ENCODE results near the gene PLXNA3. TPM values are rescaled to one million over a fixed set of nuclear protein-coding genes. Genes with fewer than 3 reads are reported as not detected.
A peak's percentile ranks its signal among the peaks of the same experiment; 100 is the strongest.

Gene PLXNA3
- total RNA-seq, 4 donors from 2014 or later, result 12.0 to 52.0 (median 29.6) TPM

GRCh38 chrX:154428176-154429171, 29.6 kb upstream of the PLXNA3 start, which contains the start of gene ATP6AP1:
ATP6AP1 (plus strand) TSS chrX:154428677; CDS start chrX:154428693, 16 bp downstream.
- Histone ChIP-seq H3K27me3 (no peaks in the 10 kb centered on the region), H3K9me3 (no peaks in the 10 kb centered on the region), H3K36me3 (peaks cover 15% of the 10 kb centered on the region), H3K4me1 (peaks cover 20% of the 10 kb centered on the region), H3K4me3 (peak within 1 kb of the TSS; percentile 69), H3K27ac (peak within 1 kb of the TSS; percentile 83)
- TF ChIP-seq CTCF (IDR thresholded peaks at IDR 0.05) (no peak), EP300 (IDR thresholded peaks at IDR 0.05) (no peak), POLR2AphosphoS5 (IDR thresholded peaks at IDR 0.05) (peak in 1 of 3 donors; percentile 73), POLR2A (IDR thresholded peaks at IDR 0.05) (no peak)
- peak; percentile 94 to 95 for DNase-seq (ENCODE audit: low spot score in 2 of 2)
- 62% methylated on average over 42 of the region's 87 CpGs for WGBS

- DNase-seq (ENCODE audit: low spot score in 2 of 2), result no peak
- no peak for TF ChIP-seq EP300 (IDR thresholded peaks at IDR 0.05)
- TF ChIP-seq CTCF (IDR thresholded peaks at IDR 0.05), result no peak
- no peak for TF ChIP-seq POLR2AphosphoS5 (IDR thresholded peaks at IDR 0.05)
- TF ChIP-seq POLR2A (IDR thresholded peaks at IDR 0.05), result no peak
- no peaks in the 10 kb centered on the region for H3K9me3 ChIP-seq
- H3K27ac ChIP-seq, result no peak overlapping the region
- no peaks in the 10 kb centered on the region for H3K27me3 ChIP-seq
- H3K4me1 ChIP-seq, result peaks cover 20% of the 10 kb centered on the region
- WGBS, result 88% methylated on average over 2 of the region's 2 CpGs
- peak overlapping the region; percentile 69 for H3K4me3 ChIP-seq
- H3K36me3 ChIP-seq, result peaks cover 26% of the 10 kb centered on the region
These were observed 28.4 kb upstream of the PLXNA3 start for GRCh38 chrX:154429711-154430110.

- DNase-seq (ENCODE audit: low spot score in 2 of 2), result no peak
- no peak overlapping the region for H3K4me3 ChIP-seq
- 77% methylated on average over 6 of the region's 6 CpGs for WGBS
These were observed 27.6 kb upstream of the PLXNA3 start for GRCh38 chrX:154430479-154430878.

GRCh38 chrX:154430916-154431315, 27.2 kb upstream of the PLXNA3 start:
- H3K36me3 ChIP-seq, result peaks cover 35% of the 10 kb centered on the region
- H3K4me3 ChIP-seq, result no peak overlapping the region
- no peak for TF ChIP-seq POLR2A (IDR thresholded peaks at IDR 0.05)
- no peak for TF ChIP-seq POLR2AphosphoS5 (IDR thresholded peaks at IDR 0.05)
- no peak for TF ChIP-seq CTCF (IDR thresholded peaks at IDR 0.05)
- no peak for TF ChIP-seq EP300 (IDR thresholded peaks at IDR 0.05)
- H3K27ac ChIP-seq, result no peak overlapping the region
- no peaks in the 10 kb centered on the region for H3K9me3 ChIP-seq
- WGBS, result 65% methylated on average over 7 of the region's 7 CpGs
- DNase-seq (ENCODE audit: low spot score in 2 of 2), result peak in 1 of 2 donors; percentile 61
- peaks cover 20% of the 10 kb centered on the region for H3K4me1 ChIP-seq
- no peaks in the 10 kb centered on the region for H3K27me3 ChIP-seq

More at GRCh38 chrX:154430479-154430878, 27.6 kb upstream of the PLXNA3 start:
- TF ChIP-seq POLR2A (IDR thresholded peaks at IDR 0.05) (no peak), EP300 (IDR thresholded peaks at IDR 0.05) (no peak), CTCF (IDR thresholded peaks at IDR 0.05) (no peak), POLR2AphosphoS5 (IDR thresholded peaks at IDR 0.05) (no peak)
- H3K27ac ChIP-seq, result no peak overlapping the region
- no peaks in the 10 kb centered on the region for H3K9me3 ChIP-seq
- H3K27me3 ChIP-seq, result no peaks in the 10 kb centered on the region
- peaks cover 34% of the 10 kb centered on the region for H3K36me3 ChIP-seq
- H3K4me1 ChIP-seq, result peaks cover 20% of the 10 kb centered on the region

GRCh38 chrX:154431341-154431740, 26.7 kb upstream of the PLXNA3 start:
- DNase-seq (ENCODE audit: low spot score in 2 of 2), result no peak
- Histone ChIP-seq H3K9me3 (no peaks in the 10 kb centered on the region), H3K27me3 (no peaks in the 10 kb centered on the region), H3K4me3 (no peak overlapping the region), H3K36me3 (peaks cover 35% of the 10 kb centered on the region), H3K4me1 (peaks cover 20% of the 10 kb centered on the region), H3K27ac (no peak overlapping the region)
- TF ChIP-seq EP300 (IDR thresholded peaks at IDR 0.05) (no peak), CTCF (IDR thresholded peaks at IDR 0.05) (no peak), POLR2A (IDR thresholded peaks at IDR 0.05) (no peak), POLR2AphosphoS5 (IDR thresholded peaks at IDR 0.05) (no peak)
- WGBS, result 65% methylated on average over 5 of the region's 5 CpGs

Measured in suprapubic skin (tissue), 4 donors.